Caco-2 (cell line): ENCODE results near the gene UBN1. TPM values are rescaled to one million over a fixed set of nuclear protein-coding genes. Genes with fewer than 3 reads are reported as not detected.

ENCODE experiments used
- BruUV-seq: library from RNA; stranded (reverse); fragments of 400-500 nt; replicated peaks from 2 replicates; lab custom pipeline; 2021; lab: Mats Ljungman, UMichigan
- CTCF ChIA-PET: fragments of 300-600 bp; sonication (Branson Sonifier 250); formaldehyde crosslinking; loops from one replicate; lab custom pipeline; 2022; ENCODE audit warnings: antibody characterized with exemption; lab: Charles Lee
- POLR2A ChIA-PET: fragments of 300-600 bp; sonication (Branson Sonifier 250); formaldehyde crosslinking; loops from one replicate; lab custom pipeline; 2022; ENCODE audit warnings: antibody characterized with exemption; lab: Charles Lee
- DNase-seq, 2 experiments: peaks; one replicate each; pipeline versions ENCODE4 v3.0.0 to v3.0.0-alpha.2; 2020 to 2022
- H3K27me3 ChIP-seq: replicated peaks from 2 replicates; pipeline ENCODE4 v1.6.0; 2011; ENCODE audit warnings: low read length; ENCODE audit not compliant: control insufficient read depth, insufficient read depth
- H3K36me3 ChIP-seq: 2 replicates; pipeline ENCODE4 v1.5.1; 2011; ENCODE audit warnings: low read length; ENCODE audit not compliant: control insufficient read depth, insufficient read depth
- H3K4me1 ChIP-seq: fragments of 250-450 bp; sonication (Bioruptor Pico); 2 replicates; pipeline ENCODE4 v1.5.1; 2020; ENCODE audit warnings: mild to moderate bottlenecking
- H3K4me3 ChIP-seq: 2 replicates; pipeline ENCODE4 v1.5.1; 2011; ENCODE audit warnings: low read depth, mild to moderate bottlenecking, control low read depth, low read length
- H3K9me3 ChIP-seq: fragments of 250-450 bp; sonication (Bioruptor Pico); 2 replicates; pipeline ENCODE4 v1.5.1; 2020; ENCODE audit warnings: mild to moderate bottlenecking, moderate library complexity
- H3K27ac Mint-ChIP-seq: one replicate; pipeline ENCODE4 v1.8.0; 2022; ENCODE audit warnings: mixed read lengths; ENCODE audit not compliant: unreplicated experiment
- H3K27me3 Mint-ChIP-seq: one replicate; pipeline ENCODE4 v1.8.0; 2022; ENCODE audit warnings: mixed read lengths; ENCODE audit not compliant: insufficient read depth, unreplicated experiment
- H3K36me3 Mint-ChIP-seq: one replicate; pipeline ENCODE4 v1.8.0; 2022; ENCODE audit warnings: mild to moderate bottlenecking, mixed read lengths; ENCODE audit not compliant: insufficient read depth, unreplicated experiment
- H3K4me1 Mint-ChIP-seq: one replicate; pipeline ENCODE4 v1.8.0; 2022; ENCODE audit warnings: low read depth, mixed read lengths; ENCODE audit not compliant: unreplicated experiment
- H3K4me3 Mint-ChIP-seq: one replicate; pipeline ENCODE4 v1.8.0; 2022; ENCODE audit warnings: mild to moderate bottlenecking, moderate library complexity, mixed read lengths; ENCODE audit not compliant: unreplicated experiment
- H3K9me3 Mint-ChIP-seq: one replicate; pipeline ENCODE4 v1.8.0; 2022; ENCODE audit warnings: mixed read lengths; ENCODE audit not compliant: unreplicated experiment
- CTCF ChIP-seq, 2 experiments: fragments of 200-600 bp in 1 of 2; IDR thresholded peaks; 1 replicate in 1 of 2; 2 replicates in 1 of 2; pipeline versions ENCODE4 v1.5.1 to v1.8.0; 2011 to 2022; ENCODE audit warnings: antibody characterized with exemption in 1 of 2, control low read depth in 1 of 2, inconsistent platforms in 1 of 2, low read depth in 1 of 2, low read length in 1 of 2, mild to moderate bottlenecking in 1 of 2, moderate library complexity in 1 of 2; ENCODE audit not compliant: insufficient read depth in 1 of 2, severe bottlenecking in 1 of 2, unreplicated experiment in 1 of 2
- intact Hi-C: fragments of 100-400 bp; cut with micrococcal nuclease; formaldehyde crosslinking; loops from one replicate; pipeline ENCODE4 v1.10.0; 2022; ENCODE audit not compliant: unreplicated experiment
- total RNA-seq: library from RNA; stranded (reverse); gene quantifications from 2 replicates; pipeline ENCODE4 v1.2.3, GENCODE V29; 2022

UBN1 gene
- total RNA-seq, 1 experiment from 2014 or later, result 31.5 TPM

DNA sequence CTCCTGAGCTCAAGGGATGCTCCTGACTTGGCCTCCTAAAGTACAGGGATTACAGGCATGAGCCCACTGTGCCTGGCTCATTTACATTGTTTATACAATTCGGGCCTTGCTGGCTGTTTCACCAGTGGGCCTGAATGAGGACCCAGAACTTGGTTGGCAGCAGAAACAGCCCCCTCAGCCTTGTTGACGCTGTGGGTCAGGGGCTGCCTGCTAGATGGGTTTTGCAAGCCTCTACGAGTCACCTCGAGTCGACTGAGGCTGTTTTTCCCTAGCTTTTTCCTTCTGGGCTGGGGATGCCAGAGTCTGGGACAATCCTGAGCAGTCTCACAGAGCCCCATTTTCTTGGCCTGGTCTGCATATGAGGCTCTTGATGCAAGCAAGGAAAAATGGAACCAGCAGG lies 73.5 kb downstream of the UBN1 start:
- Mint-ChIP-seq H3K4me1 (peaks cover 30% of the 10 kb centered on the region), H3K36me3 (peaks cover 32% of the 10 kb centered on the region), H3K9me3 (no peaks in the 10 kb centered on the region), H3K27me3 (no peaks in the 10 kb centered on the region), H3K4me3 (no peak overlapping the region), H3K27ac (no peak overlapping the region)
- Histone ChIP-seq H3K4me3 (no peak overlapping the region), H3K9me3 (no peaks in the 10 kb centered on the region), H3K36me3 (no peaks in the 10 kb centered on the region; the same call in 1 of the 2 replicates), H3K27me3 (no peaks in the 10 kb centered on the region), H3K4me1 (peaks cover 60% of the 10 kb centered on the region)
- BruUV-seq, result no TSS peak
- intact Hi-C loops, result no loop called here
- ChIA-PET POLR2A (no interaction called here), CTCF (no interaction called here)
- no peak for DNase-seq
- TF ChIP-seq CTCF (IDR thresholded peaks at IDR 0.05; ENCODE audit: insufficient read depth in 1 of 2, low read depth in 1 of 2, low read length in 1 of 2, severe bottlenecking in 1 of 2, unreplicated experiment in 1 of 2), result no peak

- H3K36me3 ChIP-seq, result peaks cover under 1% of the 10 kb centered on the region; the same call in 1 of the 2 replicates
- no TSS peak for BruUV-seq
- H3K4me1 ChIP-seq, result peaks cover 55% of the 10 kb centered on the region
- intact Hi-C loops, result no loop called here
- Mint-ChIP-seq H3K9me3 (peaks cover 9% of the 10 kb centered on the region), H3K27ac (peak overlapping the region; percentile 61), H3K4me3 (peak overlapping the region; percentile 29), H3K4me1 (peaks cover 31% of the 10 kb centered on the region), H3K36me3 (peaks cover 44% of the 10 kb centered on the region), H3K27me3 (no peaks in the 10 kb centered on the region)
- DNase-seq, result no peak
- no peak overlapping the region for H3K4me3 ChIP-seq
- no peak for TF ChIP-seq CTCF (IDR thresholded peaks at IDR 0.05; ENCODE audit: insufficient read depth in 1 of 2, low read depth in 1 of 2, low read length in 1 of 2, severe bottlenecking in 1 of 2, unreplicated experiment in 1 of 2)
- POLR2A ChIA-PET, result no interaction called here
- CTCF ChIA-PET, result no interaction called here
- no peaks in the 10 kb centered on the region for H3K27me3 ChIP-seq
- peaks cover 10% of the 10 kb centered on the region; the same call in 1 of the 2 replicates for H3K9me3 ChIP-seq
Observed at GRCh38 chr16:4922721-4923342, 75.6 kb downstream of the UBN1 start.

DNA sequence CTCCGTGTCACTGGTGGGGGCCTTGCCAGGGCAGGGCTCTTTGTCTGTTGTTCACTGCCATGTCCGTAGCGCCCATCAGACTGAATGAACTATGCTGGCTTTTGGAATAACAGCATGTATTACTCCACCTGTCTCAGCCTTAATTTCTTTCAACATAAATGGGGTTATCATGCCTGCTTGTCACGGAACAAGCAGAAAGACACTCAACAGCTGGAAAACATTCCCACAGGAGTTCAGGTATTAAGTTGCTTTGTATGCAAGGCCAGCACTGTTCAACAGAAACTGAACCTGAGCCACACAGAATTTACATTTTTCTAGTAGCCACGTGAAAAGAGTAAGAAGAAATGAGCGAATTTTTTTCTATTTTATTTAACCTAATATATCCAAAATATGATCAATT lies 76.6 kb downstream of the UBN1 start:
- Histone ChIP-seq H3K9me3 (peaks cover 16% of the 10 kb centered on the region; the same call in 1 of the 2 replicates), H3K36me3 (peaks cover 2% of the 10 kb centered on the region; the same call in 1 of the 2 replicates), H3K27me3 (no peaks in the 10 kb centered on the region), H3K4me3 (no peak overlapping the region), H3K4me1 (peaks cover 46% of the 10 kb centered on the region)
- DNase-seq, result no peak
- no peak overlapping the region for H3K4me3 Mint-ChIP-seq
- H3K27me3 Mint-ChIP-seq, result no peaks in the 10 kb centered on the region
- intact Hi-C loops, result no loop called here
- H3K27ac Mint-ChIP-seq, result peak overlapping the region; percentile 98
- no peak for TF ChIP-seq CTCF (IDR thresholded peaks at IDR 0.05; ENCODE audit: insufficient read depth in 1 of 2, low read depth in 1 of 2, low read length in 1 of 2, severe bottlenecking in 1 of 2, unreplicated experiment in 1 of 2)
- BruUV-seq, result TSS peak; percentile 5
- peaks cover 42% of the 10 kb centered on the region for H3K36me3 Mint-ChIP-seq
- CTCF ChIA-PET, result no interaction called here
- peaks cover 31% of the 10 kb centered on the region for H3K4me1 Mint-ChIP-seq
- POLR2A ChIA-PET, result no interaction called here
- H3K9me3 Mint-ChIP-seq, result peaks cover 9% of the 10 kb centered on the region
